NOMO-1 treated with DMSO at 0.1 percent for 48 hours (cell line): ENCODE data around the gene TRIM17.

Experiments
- DNase-seq: peaks from one replicate; lab custom pipeline; 2025; ENCODE audit not compliant: unreplicated experiment; lab: John Stamatoyannopoulos, UW

Gene TRIM17

GRCh38 chr1:228358039-228358763 is 58.5 kb downstream of the TRIM17 start:
- DNase-seq: no peak
